Dendritic cell treated with granulocyte-macrophage colony-stimulating factor and Interleukin-4, amounts not matched to agents 40 ng/mL and 50 ng/mL, for 4 days (primary cell): ENCODE measurements around the gene ILDR2.

Source experiments
- H3K27ac Mint-ChIP-seq: one replicate; pipeline ENCODE4 v1.8.0; 2022; ENCODE audit warnings: mild to moderate bottlenecking, mixed read lengths
- H3K27me3 Mint-ChIP-seq: one replicate; pipeline ENCODE4 v1.8.0; 2022; ENCODE audit warnings: mild to moderate bottlenecking, mixed read lengths
- H3K36me3 Mint-ChIP-seq: one replicate; pipeline ENCODE4 v1.8.0; 2022; ENCODE audit warnings: low read depth, mixed read lengths
- H3K4me1 Mint-ChIP-seq: one replicate; pipeline ENCODE4 v1.8.0; 2022; ENCODE audit warnings: low read depth, mixed read lengths
- H3K4me3 Mint-ChIP-seq: one replicate; pipeline ENCODE4 v1.8.0; 2022; ENCODE audit warnings: mild to moderate bottlenecking, moderate library complexity, mixed read lengths
- H3K9me3 Mint-ChIP-seq: one replicate; pipeline ENCODE4 v1.8.0; 2022; ENCODE audit warnings: mixed read lengths
- intact Hi-C: fragments of 100-400 bp; cut with micrococcal nuclease; formaldehyde crosslinking; loops from one replicate; pipeline ENCODE4 v1.15.0; 2022

Gene ILDR2

GRCh38 chr1:166925810-166926478, 49.4 kb downstream of the ILDR2 start:
- no peak overlapping the region for H3K27ac Mint-ChIP-seq
- peaks cover 6% of the 10 kb centered on the region for H3K4me1 Mint-ChIP-seq
- H3K4me3 Mint-ChIP-seq: no peak overlapping the region

DNA sequence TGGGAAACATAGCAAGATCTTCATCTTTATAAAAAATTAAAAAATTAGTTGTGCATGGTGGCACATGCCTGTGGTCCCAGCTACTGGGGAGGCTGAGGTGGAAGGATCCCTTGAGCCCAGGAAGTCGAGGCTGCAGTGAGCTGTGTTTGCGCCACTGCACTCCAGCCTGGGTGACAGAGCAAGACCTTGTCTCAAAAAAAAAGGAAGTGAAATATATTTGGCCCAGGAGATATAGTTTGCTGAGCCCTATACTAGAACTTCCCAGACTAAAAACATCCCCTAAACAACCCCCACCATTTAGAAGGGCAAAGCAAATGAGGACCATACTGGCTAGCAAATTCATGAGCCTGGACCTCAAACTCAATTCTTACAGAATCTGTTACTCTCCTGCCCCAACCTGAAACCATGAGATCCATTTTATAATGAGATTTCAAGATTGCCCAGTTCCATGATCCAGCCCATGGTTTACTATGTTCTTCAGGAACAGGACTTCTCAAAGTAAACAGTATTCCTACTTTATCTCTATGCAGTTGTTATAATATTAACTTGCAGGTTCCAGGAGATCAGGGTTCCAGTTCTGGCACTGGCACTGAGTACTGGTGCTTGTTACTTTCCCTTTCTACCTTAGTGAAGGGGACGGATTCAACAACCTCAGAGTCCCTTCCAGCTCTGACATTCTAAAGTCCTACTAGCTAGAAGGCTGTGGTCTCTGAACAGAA, 50.4 kb downstream of the ILDR2 start:
- no peak overlapping the region for H3K4me3 Mint-ChIP-seq
- intact Hi-C loops: no loop called here
- H3K36me3 Mint-ChIP-seq: no peaks in the 10 kb centered on the region
- no peak overlapping the region for H3K27ac Mint-ChIP-seq
- H3K9me3 Mint-ChIP-seq: no peaks in the 10 kb centered on the region
- H3K4me1 Mint-ChIP-seq: peaks cover 14% of the 10 kb centered on the region
- H3K27me3 Mint-ChIP-seq: peaks cover 26% of the 10 kb centered on the region

More at GRCh38 chr1:166925810-166926478, 49.4 kb downstream of the ILDR2 start:
- H3K27me3 Mint-ChIP-seq: peaks cover 17% of the 10 kb centered on the region
- no peaks in the 10 kb centered on the region for H3K36me3 Mint-ChIP-seq
- H3K9me3 Mint-ChIP-seq: no peaks in the 10 kb centered on the region
- intact Hi-C loops: no loop called here

GRCh38 chr1:166920561-166921475, 54.5 kb downstream of the ILDR2 start:
- H3K9me3 Mint-ChIP-seq: no peaks in the 10 kb centered on the region
- no peak overlapping the region for H3K27ac Mint-ChIP-seq
- H3K4me1 Mint-ChIP-seq: peaks cover 14% of the 10 kb centered on the region
- peak overlapping the region; percentile 73 for H3K4me3 Mint-ChIP-seq
- intact Hi-C loops: no loop called here
- H3K27me3 Mint-ChIP-seq: peaks cover 33% of the 10 kb centered on the region
- no peaks in the 10 kb centered on the region for H3K36me3 Mint-ChIP-seq

DNA sequence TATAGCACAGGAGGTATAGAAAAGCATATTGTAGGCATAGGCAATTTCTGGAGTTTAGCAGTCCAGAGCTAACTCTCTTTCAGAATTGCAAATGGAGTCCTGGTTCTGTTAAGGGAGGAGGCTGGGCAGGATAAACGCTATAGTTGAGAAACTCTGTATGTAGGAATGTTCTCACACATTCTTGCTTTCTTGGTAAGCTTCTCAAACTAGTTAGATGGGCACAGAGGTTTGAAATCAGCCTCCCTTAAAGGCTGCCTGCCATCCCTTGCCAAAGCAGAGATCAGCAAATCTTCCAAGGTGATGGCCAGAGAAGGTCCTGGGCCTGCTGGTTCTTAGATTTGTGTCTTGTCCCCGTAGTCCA, 56.4 kb downstream of the ILDR2 start:
- intact Hi-C loops: no loop called here
- no peaks in the 10 kb centered on the region for H3K36me3 Mint-ChIP-seq
- no peak overlapping the region for H3K4me3 Mint-ChIP-seq
- no peaks in the 10 kb centered on the region for H3K9me3 Mint-ChIP-seq
- H3K27me3 Mint-ChIP-seq: peaks cover 33% of the 10 kb centered on the region
- H3K4me1 Mint-ChIP-seq: peaks cover 8% of the 10 kb centered on the region
- no peak overlapping the region for H3K27ac Mint-ChIP-seq

DNA sequence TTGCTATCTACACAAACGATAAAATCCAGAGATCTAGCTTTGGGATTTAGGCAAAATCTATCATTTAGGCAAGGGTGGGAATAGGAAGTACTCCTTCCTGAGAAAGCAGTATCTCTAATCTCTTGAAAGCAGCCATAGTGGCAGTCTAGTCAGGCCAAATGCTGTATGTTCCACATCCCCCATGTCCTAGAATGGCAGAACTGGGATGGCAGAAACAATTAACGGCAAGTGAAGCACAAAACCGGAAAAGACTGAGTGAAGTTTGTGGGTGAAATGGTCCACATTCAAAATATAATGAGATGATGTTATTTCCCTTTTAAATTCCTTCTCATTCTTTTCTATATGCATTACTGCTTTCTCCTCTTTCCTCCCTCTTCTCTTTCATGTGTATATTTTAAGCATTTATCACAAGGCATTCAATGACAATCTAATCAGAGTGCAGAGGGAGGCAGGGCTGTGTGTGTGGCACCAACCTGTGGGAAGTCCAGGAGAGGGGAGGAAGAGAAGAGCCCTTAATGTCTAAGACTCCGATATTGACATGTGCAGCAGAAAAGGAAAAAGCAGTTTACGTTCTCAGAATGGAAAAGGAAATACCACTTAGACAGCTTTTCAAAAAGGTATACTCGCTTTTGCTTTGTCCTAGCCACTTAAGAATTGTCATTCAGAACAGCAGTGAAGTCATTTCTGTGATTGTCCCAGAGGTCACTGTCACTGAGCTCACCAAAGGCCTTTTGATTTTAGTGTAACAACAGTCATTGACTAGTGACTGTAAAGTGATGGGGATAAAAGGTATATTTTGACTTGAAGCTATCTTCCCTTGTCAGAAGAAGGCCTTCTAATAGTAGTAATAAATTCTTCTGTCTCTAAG, 57.0 kb downstream of the ILDR2 start:
- Mint-ChIP-seq H3K4me1 (peaks cover 8% of the 10 kb centered on the region), H3K4me3 (no peak overlapping the region), H3K27me3 (peaks cover 33% of the 10 kb centered on the region), H3K36me3 (no peaks in the 10 kb centered on the region), H3K27ac (no peak overlapping the region), H3K9me3 (no peaks in the 10 kb centered on the region)
- intact Hi-C loops: no loop called here

DNA sequence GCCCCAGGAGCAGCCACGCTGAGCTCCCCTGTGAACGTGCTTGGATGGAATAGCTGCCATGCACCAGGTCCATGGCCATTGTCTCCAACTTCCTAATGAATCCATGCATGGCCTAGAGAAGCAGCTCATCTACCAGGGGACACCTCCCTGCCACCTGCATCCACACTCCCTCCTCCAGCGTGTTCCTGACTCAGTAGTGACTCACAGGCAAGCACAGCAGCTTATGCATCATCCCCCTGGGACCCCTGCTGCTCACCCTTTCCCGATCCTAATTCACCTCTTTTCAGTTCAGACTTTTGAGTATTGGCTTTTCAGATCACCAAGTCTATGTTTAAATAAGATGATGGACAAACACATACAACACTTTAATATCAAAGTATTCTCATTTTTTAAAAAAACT, 59.4 kb downstream of the ILDR2 start:
- Mint-ChIP-seq H3K36me3 (no peaks in the 10 kb centered on the region), H3K4me1 (peaks cover 8% of the 10 kb centered on the region), H3K27me3 (peaks cover 16% of the 10 kb centered on the region), H3K27ac (no peak overlapping the region), H3K4me3 (no peak overlapping the region), H3K9me3 (no peaks in the 10 kb centered on the region)
- intact Hi-C loops: no loop called here

- Mint-ChIP-seq H3K27ac (no peak overlapping the region), H3K36me3 (no peaks in the 10 kb centered on the region), H3K4me3 (no peak overlapping the region), H3K9me3 (no peaks in the 10 kb centered on the region), H3K27me3 (peaks cover 7% of the 10 kb centered on the region), H3K4me1 (no peaks in the 10 kb centered on the region)
- intact Hi-C loops: no loop called here
Observed at GRCh38 chr1:166915042-166915441, 60.3 kb downstream of the ILDR2 start.

- intact Hi-C loops: no loop called here
- no peaks in the 10 kb centered on the region for H3K4me1 Mint-ChIP-seq
- H3K27me3 Mint-ChIP-seq: peaks cover 2% of the 10 kb centered on the region
- H3K27ac Mint-ChIP-seq: no peak overlapping the region
- no peaks in the 10 kb centered on the region for H3K36me3 Mint-ChIP-seq
- H3K4me3 Mint-ChIP-seq: no peak overlapping the region
- H3K9me3 Mint-ChIP-seq: no peaks in the 10 kb centered on the region
Observed at GRCh38 chr1:166914111-166914510, 61.2 kb downstream of the ILDR2 start.

- H3K36me3 Mint-ChIP-seq: no peaks in the 10 kb centered on the region
- intact Hi-C loops: no loop called here
Observed at GRCh38 chr1:166911624-166912023, 63.7 kb downstream of the ILDR2 start.

DNA sequence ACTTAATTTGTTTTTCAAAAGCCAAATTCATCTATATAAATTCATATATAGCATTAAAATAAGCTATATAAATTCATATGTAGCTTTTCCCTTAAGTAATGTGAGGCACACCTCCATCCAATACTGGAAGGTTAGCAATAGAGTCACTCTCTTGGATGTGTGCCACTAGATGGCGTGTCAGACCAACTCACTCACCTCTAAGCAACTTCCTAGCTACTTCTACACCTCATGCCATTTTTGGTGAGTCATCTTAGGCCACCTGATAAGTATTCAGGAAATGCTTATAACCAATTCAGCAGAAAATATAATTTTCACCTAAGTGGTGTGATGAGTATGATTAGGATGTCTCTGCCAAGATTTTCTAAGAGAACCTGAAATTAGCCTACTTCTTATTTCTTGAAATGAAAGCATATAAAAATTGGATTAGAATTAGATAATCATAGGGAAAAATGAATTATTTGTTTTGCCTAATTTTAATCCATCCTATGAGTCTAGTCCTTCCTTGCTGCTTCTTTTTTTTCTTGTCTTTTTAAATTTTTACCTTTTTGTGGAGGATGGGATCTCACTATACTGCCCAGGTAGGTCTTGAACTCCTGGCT, 64.8 kb downstream of the ILDR2 start:
- Mint-ChIP-seq H3K4me1 (peaks cover 11% of the 10 kb centered on the region), H3K27me3 (no peaks in the 10 kb centered on the region), H3K36me3 (no peaks in the 10 kb centered on the region), H3K9me3 (no peaks in the 10 kb centered on the region), H3K4me3 (no peak overlapping the region), H3K27ac (no peak overlapping the region)
- intact Hi-C loops: loop anchor here (1.0 kb wide), 1 partner anchor 149 kb away; no protein-coding TSS in a partner anchor

More at GRCh38 chr1:166911624-166912023, 63.7 kb downstream of the ILDR2 start:
- Mint-ChIP-seq H3K27me3 (no peaks in the 10 kb centered on the region), H3K27ac (no peak overlapping the region), H3K9me3 (no peaks in the 10 kb centered on the region), H3K4me3 (no peak overlapping the region), H3K4me1 (peaks cover 11% of the 10 kb centered on the region)

DNA sequence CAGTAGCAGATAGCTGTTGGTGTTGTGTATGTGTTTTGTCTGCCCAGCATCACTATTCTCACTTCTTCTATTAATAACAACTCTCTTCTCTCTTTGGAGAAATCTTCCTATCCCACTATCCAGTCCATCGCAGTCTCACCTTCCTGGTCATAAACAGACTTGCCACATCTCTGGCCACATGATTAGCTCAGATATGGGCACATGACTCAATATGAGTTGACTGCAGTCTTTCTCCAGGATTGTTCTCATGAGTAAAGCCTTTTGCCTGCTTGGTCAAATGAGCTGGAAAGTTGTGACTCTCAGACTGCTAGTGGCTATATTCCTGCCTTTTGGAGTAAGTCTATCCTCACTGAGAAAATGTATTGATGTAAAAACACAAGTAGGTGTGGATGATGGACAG, 66.4 kb downstream of the ILDR2 start:
- intact Hi-C loops: no loop called here
- Mint-ChIP-seq H3K36me3 (no peaks in the 10 kb centered on the region), H3K4me1 (peaks cover 11% of the 10 kb centered on the region), H3K4me3 (no peak overlapping the region), H3K27ac (no peak overlapping the region), H3K9me3 (no peaks in the 10 kb centered on the region), H3K27me3 (no peaks in the 10 kb centered on the region)

DNA sequence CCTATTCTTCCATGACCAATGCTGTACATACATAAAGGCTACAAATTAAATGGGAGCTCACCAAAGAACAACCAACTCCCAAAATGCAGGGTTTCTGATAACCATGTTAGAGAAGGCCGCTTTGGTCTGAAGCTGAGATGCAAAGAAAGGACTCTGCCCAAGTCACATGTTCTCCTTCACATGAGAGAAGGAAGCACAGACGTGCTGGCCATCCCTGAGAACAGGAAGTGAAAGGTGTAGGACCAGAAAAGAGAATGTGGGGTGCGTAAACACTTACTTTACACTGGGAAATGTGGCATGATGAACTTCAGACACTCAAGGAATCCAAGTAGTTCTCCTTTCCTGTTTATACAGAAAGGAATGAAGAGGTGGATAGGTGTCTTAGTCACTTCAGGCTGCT, 67.6 kb downstream of the ILDR2 start:
- H3K27me3 Mint-ChIP-seq: no peaks in the 10 kb centered on the region
- peaks cover 21% of the 10 kb centered on the region for H3K4me1 Mint-ChIP-seq
- H3K27ac Mint-ChIP-seq: no peak overlapping the region
- H3K9me3 Mint-ChIP-seq: no peaks in the 10 kb centered on the region
- intact Hi-C loops: no loop called here
- H3K36me3 Mint-ChIP-seq: no peaks in the 10 kb centered on the region
- no peak overlapping the region for H3K4me3 Mint-ChIP-seq

- Mint-ChIP-seq H3K27me3 (no peaks in the 10 kb centered on the region), H3K27ac (no peak overlapping the region), H3K4me3 (no peak overlapping the region), H3K36me3 (no peaks in the 10 kb centered on the region), H3K4me1 (peaks cover 27% of the 10 kb centered on the region), H3K9me3 (no peaks in the 10 kb centered on the region)
- intact Hi-C loops: no loop called here
Observed at GRCh38 chr1:166907051-166907450, 68.3 kb downstream of the ILDR2 start.
